ENCODE data around the gene LY6G6F. TPM values are rescaled to one million over a fixed set of nuclear protein-coding genes. Genes with fewer than 3 reads are reported as not detected.
A peak's percentile ranks its signal among the peaks of the same experiment; 100 is the strongest.

The LY6G6F gene
- total RNA-seq, 2 donors from 2014 or later = not detected

- Histone ChIP-seq H3K9me3 (no peaks in the 10 kb centered on the region), H3K36me3 (no peaks in the 10 kb centered on the region), H3K4me1 (ENCODE audit: control insufficient read depth in 1 of 2, low read depth in 2 of 2) (peaks cover 0 to 15% of the 10 kb centered on the region in 2 donors), H3K27ac (peak within 1 kb of the TSS; percentile 17 to 65), H3K27me3 (replicated peaks; ENCODE audit: insufficient read depth) (no peaks in the 10 kb centered on the region), H3K4me3 (peak within 1 kb of the TSS; percentile 82)
- peak; percentile 58 for TF ChIP-seq CTCF (IDR thresholded peaks at IDR 0.05)
- ATAC-seq (ENCODE audit: insufficient number of reproducible peaks, low FRiP score, low read depth) (peak; percentile 91), DNase-seq (ENCODE audit: low spot score) (peak; percentile 52)
These were observed 26.2 kb upstream of the LY6G6F start, which contains the start of gene LY6G5C for GRCh38 chr6:31680226-31681134. Gene LY6G5C, minus strand, starts transcription at chr6:31681067. Its CDS starts 694 bp downstream, at chr6:31680373.

GRCh38 chr6:31681135-31681671, 25.5 kb upstream of the LY6G6F start:
- Histone ChIP-seq H3K4me3 (peak overlapping the region; percentile 82), H3K36me3 (no peaks in the 10 kb centered on the region), H3K9me3 (no peaks in the 10 kb centered on the region), H3K27ac (peak overlapping the region in 1 of 2 donors; percentile 65), H3K4me1 (ENCODE audit: control insufficient read depth in 1 of 2, low read depth in 2 of 2) (peaks cover 0 to 15% of the 10 kb centered on the region in 2 donors), H3K27me3 (replicated peaks; ENCODE audit: insufficient read depth) (no peaks in the 10 kb centered on the region)
- peak; percentile 29 for TF ChIP-seq CTCF (IDR thresholded peaks at IDR 0.05)
- DNase-seq (ENCODE audit: low spot score) (no peak), ATAC-seq (ENCODE audit: insufficient number of reproducible peaks, low FRiP score, low read depth) (no peak)

GRCh38 chr6:31683591-31683990, 23.1 kb upstream of the LY6G6F start:
- ATAC-seq (ENCODE audit: insufficient number of reproducible peaks, low FRiP score, low read depth) = no peak
- no peaks in the 10 kb centered on the region for H3K27me3 ChIP-seq (replicated peaks; ENCODE audit: insufficient read depth)
- no peak overlapping the region for H3K4me3 ChIP-seq
- no peaks in the 10 kb centered on the region for H3K9me3 ChIP-seq
- H3K4me1 ChIP-seq (ENCODE audit: control insufficient read depth in 1 of 2, low read depth in 2 of 2) = peaks cover 0 to 15% of the 10 kb centered on the region in 2 donors
- no peak overlapping the region for H3K27ac ChIP-seq
- peaks cover 18% of the 10 kb centered on the region for H3K36me3 ChIP-seq
- DNase-seq (ENCODE audit: low spot score) = no peak
- TF ChIP-seq CTCF (IDR thresholded peaks at IDR 0.05) = no peak

- no peak for TF ChIP-seq CTCF (IDR thresholded peaks at IDR 0.05)
- H3K4me3 ChIP-seq = no peak overlapping the region
- DNase-seq (ENCODE audit: low spot score) = no peak
- no peak overlapping the region for H3K27ac ChIP-seq
- no peaks in the 10 kb centered on the region for H3K27me3 ChIP-seq (replicated peaks; ENCODE audit: insufficient read depth)
- peaks cover 46% of the 10 kb centered on the region for H3K36me3 ChIP-seq
- ATAC-seq (ENCODE audit: insufficient number of reproducible peaks, low FRiP score, low read depth) = no peak
- peaks cover 0 to 4% of the 10 kb centered on the region in 2 donors for H3K4me1 ChIP-seq (ENCODE audit: control insufficient read depth in 1 of 2, low read depth in 2 of 2)
- no peaks in the 10 kb centered on the region for H3K9me3 ChIP-seq
These were observed 20.2 kb upstream of the LY6G6F start for GRCh38 chr6:31686483-31686882.

GRCh38 chr6:31687321-31687720, 19.3 kb upstream of the LY6G6F start:
- DNase-seq (ENCODE audit: low spot score) = no peak
- peaks cover 48% of the 10 kb centered on the region for H3K36me3 ChIP-seq

More at GRCh38 chr6:31687321-31687720, 19.3 kb upstream of the LY6G6F start:
- no peak for TF ChIP-seq CTCF (IDR thresholded peaks at IDR 0.05)
- no peak for ATAC-seq (ENCODE audit: insufficient number of reproducible peaks, low FRiP score, low read depth)
- Histone ChIP-seq H3K27me3 (replicated peaks; ENCODE audit: insufficient read depth) (no peaks in the 10 kb centered on the region), H3K27ac (no peak overlapping the region), H3K9me3 (no peaks in the 10 kb centered on the region), H3K4me1 (ENCODE audit: control insufficient read depth in 1 of 2, low read depth in 2 of 2) (no peaks in the 10 kb centered on the region), H3K4me3 (no peak overlapping the region)
